Epithelial cell of proximal tubule (primary cell): ENCODE results near the gene RPS6KC1. TPM values are rescaled to one million over a fixed set of nuclear protein-coding genes. Genes with fewer than 3 reads are reported as not detected.

Source experiments
- DNase-seq: peaks from one replicate; pipeline ENCODE4 v3.0.0-alpha.2; 2011; ENCODE audit warnings: low read depth
- H3K4me3 ChIP-seq: 2 replicates; pipeline ENCODE4 v1.5.1; 2011; ENCODE audit warnings: low read depth, mild to moderate bottlenecking, low read length
- CTCF ChIP-seq: conservative IDR thresholded peaks from 2 replicates; pipeline ENCODE4 v1.5.1; 2012; ENCODE audit warnings: low read depth, mild to moderate bottlenecking, low read length
- total RNA-seq: library from RNA; depleted of rRNA; stranded (reverse); fragments of >200 nt; gene quantifications from 2 replicates; pipeline ENCODE4 v1.2.3, GENCODE V29; 2015

RPS6KC1 gene
- total RNA-seq, 1 donor from 2014 or later, result 8.5 TPM

GRCh38 chr1:213066363-213066762 is 15.3 kb downstream of the RPS6KC1 start:
- no peak for DNase-seq
- H3K4me3 ChIP-seq, result no peak overlapping the region
- TF ChIP-seq CTCF, result no peak

DNA sequence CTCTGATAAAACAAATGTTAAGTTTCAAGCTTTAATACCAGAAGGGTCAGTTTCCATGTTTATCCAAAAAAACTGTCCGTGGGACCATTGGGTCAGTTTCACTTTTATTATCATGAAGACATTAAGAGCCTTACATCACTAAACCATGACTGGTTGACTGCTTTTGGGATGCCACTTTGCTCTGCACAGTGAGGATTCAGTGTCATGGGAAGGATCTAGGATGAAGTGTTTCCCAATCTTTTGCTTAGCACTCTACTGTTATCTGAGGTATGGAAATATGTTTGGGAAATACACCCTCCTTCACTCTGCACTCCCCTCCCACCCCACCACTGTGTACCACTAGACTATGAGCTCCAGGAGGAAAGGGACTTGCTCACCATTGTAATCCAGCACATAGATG is 16.3 kb downstream of the RPS6KC1 start:
- DNase-seq, result no peak
- no peak for TF ChIP-seq CTCF
- no peak overlapping the region for H3K4me3 ChIP-seq

DNA sequence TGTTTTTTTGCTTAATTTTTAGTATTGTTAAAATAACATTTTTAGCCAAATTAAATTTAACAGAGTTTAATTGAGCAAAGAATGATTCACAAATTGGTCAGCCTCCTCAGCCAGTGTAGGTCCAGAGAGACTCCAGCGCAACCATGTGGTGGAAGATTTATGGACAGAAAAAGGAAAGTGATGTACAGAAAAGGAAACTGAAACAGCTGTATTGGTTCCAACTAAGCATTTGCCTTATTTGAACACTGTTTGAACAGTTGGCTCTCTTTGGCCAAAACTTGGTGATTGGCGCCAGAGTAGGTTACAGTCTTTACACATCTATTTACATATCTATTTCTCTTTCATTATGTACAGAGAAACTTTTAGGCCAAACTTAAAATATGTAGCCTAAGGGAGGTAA is 19.4 kb downstream of the RPS6KC1 start:
- no peak overlapping the region for H3K4me3 ChIP-seq
- TF ChIP-seq CTCF, result peak; percentile 35
- no peak for DNase-seq

GRCh38 chr1:213075725-213076124 is 24.7 kb downstream of the RPS6KC1 start:
- no peak for TF ChIP-seq CTCF
- DNase-seq, result no peak

DNA sequence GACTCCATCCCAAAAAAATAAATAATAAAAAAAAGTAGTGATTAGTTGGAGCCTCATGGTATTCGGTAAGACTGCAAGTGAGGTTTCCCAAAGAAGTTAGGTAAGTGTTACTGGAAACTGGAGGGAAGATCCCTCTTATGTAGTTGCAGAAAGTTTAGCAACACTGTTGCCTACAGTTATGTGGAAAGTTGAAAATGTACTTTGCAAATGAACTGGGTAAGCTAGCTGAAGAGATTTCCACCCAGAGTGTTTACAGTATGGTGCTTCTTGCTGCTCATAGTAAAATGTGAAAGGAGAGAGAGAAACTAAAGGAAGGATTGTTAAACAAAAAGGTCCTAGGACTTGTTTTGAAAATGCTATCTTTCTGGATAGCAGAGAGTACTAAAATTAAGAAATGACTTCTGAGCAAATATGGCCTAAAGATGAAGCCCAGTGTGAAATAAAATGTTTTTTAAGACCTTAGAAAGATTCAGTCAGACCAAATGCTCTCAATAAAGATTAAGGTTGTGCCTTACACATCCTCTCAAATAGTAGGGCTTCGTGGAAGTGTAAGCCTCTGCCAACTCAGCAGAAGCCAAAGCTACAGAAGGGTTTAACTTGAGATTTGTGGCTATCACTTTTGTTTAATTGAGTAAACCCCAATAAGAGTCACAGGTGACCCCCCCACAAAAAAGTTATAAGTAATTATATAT is 31.5 kb downstream of the RPS6KC1 start:
- no peak for TF ChIP-seq CTCF
- no peak for DNase-seq
- H3K4me3 ChIP-seq, result no peak overlapping the region

More at GRCh38 chr1:213075725-213076124, 24.7 kb downstream of the RPS6KC1 start:
- no peak overlapping the region for H3K4me3 ChIP-seq

- no peak for DNase-seq
- no peak for TF ChIP-seq CTCF
- no peak overlapping the region for H3K4me3 ChIP-seq
Measured at GRCh38 chr1:213083112-213083445, 32.0 kb downstream of the RPS6KC1 start.

DNA sequence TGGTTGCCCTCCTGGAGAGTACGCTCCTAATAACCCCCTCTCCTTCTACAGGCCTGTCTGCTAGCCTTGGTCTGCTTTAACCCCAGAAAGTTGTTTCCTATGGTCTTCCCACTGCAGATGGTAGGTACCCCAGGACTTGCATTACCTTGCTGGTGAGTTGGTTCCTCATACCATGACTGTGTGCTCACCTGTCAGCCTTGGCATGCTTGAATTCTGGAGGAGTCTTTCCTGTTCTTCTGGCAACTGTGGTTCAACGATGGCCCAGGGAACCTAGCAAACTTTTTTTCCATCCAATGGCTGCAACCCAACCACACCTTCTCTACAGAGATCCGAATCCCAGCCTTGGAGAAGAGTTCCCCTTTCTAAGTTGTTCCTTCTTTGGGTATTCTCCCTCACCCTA is 36.9 kb downstream of the RPS6KC1 start:
- no peak overlapping the region for H3K4me3 ChIP-seq
- no peak for DNase-seq
- TF ChIP-seq CTCF, result no peak
